ENCODE results near the gene FOXS1. TPM values are rescaled to one million over a fixed set of nuclear protein-coding genes. Genes with fewer than 3 reads are reported as not detected.

Gene FOXS1
- total and polyA plus RNA-seq, 10 of the 15 experiments (the other 5 are each of a cell fraction or from before 2014, with no cell fraction given): not detected

GRCh38 chr20:31821427-31821826, 24.0 kb downstream of the FOXS1 start:
- in situ Hi-C loops (cut with MboI) (loop anchor here (10.0 kb wide), 1 partner anchor 833 kb away; no protein-coding TSS in a partner anchor), intact Hi-C loops (cut with micrococcal nuclease; ENCODE audit: unreplicated experiment) (no loop called here)
- TF ChIP-seq IRF3 (IDR thresholded peaks at IDR 0.05) (no peak), SIX5 (IDR thresholded peaks at IDR 0.05; ENCODE audit: low read depth, low read length, severe bottlenecking) (no peak), HSF1 (IDR thresholded peaks at IDR 0.05; ENCODE audit: low read depth, low read length) (no peak), CHD1 (IDR thresholded peaks at IDR 0.05; ENCODE audit: low read depth, low read length) (no peak), LARP7 (IDR thresholded peaks at IDR 0.05) (no peak)
- CTCF ChIA-PET: interaction anchor here (0.7 to 8.8 kb wide), 12 partner anchors 16 to 957 kb away, joined by 3 to 109 read pairs (median 4); partner anchors contain the start of genes FOXS1 and PDRG1
- Histone ChIP-seq H3K9me3 (replicated peaks; ENCODE audit: control insufficient read depth, insufficient read depth, low read length) (no peaks in the 10 kb centered on the region), H3K27me3 (replicated peaks in 1 of 2; ENCODE audit: control insufficient read depth in 2 of 2, insufficient read depth in 2 of 2, low read length in 1 of 2) (no peaks in the 10 kb centered on the region), H3K27ac (ENCODE audit: control insufficient read depth, insufficient read depth) (no peak overlapping the region), H4K20me1 (ENCODE audit: control insufficient read depth, insufficient read depth) (no peaks in the 10 kb centered on the region), H3K4me3 (no peak overlapping the region), H3K36me3 (ENCODE audit: control insufficient read depth in 2 of 2, insufficient read depth in 2 of 2, low read length in 1 of 2) (no peaks in the 10 kb centered on the region), H3K4me2 (ENCODE audit: control insufficient read depth, insufficient read depth) (no peak overlapping the region), H3K79me2 (ENCODE audit: control insufficient read depth, insufficient read depth, low read length) (no peaks in the 10 kb centered on the region), H2AFZ (ENCODE audit: control insufficient read depth, low read depth, low read length) (no peak overlapping the region), H3K9ac (ENCODE audit: control insufficient read depth, insufficient read depth, low read length) (no peak overlapping the region), H3K4me1 (ENCODE audit: control insufficient read depth, insufficient read depth, low read length) (no peaks in the 10 kb centered on the region)
- WGBS (ENCODE audit: insufficient coverage, insufficient replicate concordance, low lambda C conversion rate, missing lambda C conversion rate): 20% methylated on average over 5 of the region's 5 CpGs
- no peak for ATAC-seq
- POLR2A ChIA-PET: no interaction called here
- no peak for FAIRE-seq
- no peak for DNase-seq (ENCODE audit: low read depth, low spot score)
- no TSS peak for BruUV-seq (replicated peaks)
- RAD21 ChIA-PET (ENCODE audit: unreplicated experiment): interaction anchor here (0.5 to 1.1 kb wide), 2 partner anchors 126 to 845 kb away, joined by 3 read pairs; no protein-coding TSS in a partner anchor
- SMC1A ChIA-PET (ENCODE audit: uncharacterized antibody, unreplicated experiment): interaction anchor here (1.5 to 1.6 kb wide), 2 partner anchors 15 to 26 kb away, joined by 3 to 6 read pairs; no protein-coding TSS in a partner anchor

Measured in GM12878 (cell line).